Measurements from ENCODE around the gene ARL4C.
A peak's percentile ranks its signal among the peaks of the same experiment; 100 is the strongest.

Gene ARL4C

GRCh38 chr2:234497594-234498235 is 834 bp upstream of the ARL4C start:
- DNase-seq = no peak

GRCh38 chr2:234496055-234496834 is 636 bp downstream of the ARL4C start:
- no peak for DNase-seq

GRCh38 chr2:234495251-234496054 is 1.4 kb downstream of the ARL4C start:
- DNase-seq = no peak

- DNase-seq = peak; percentile 64
These were observed 2.3 kb downstream of the ARL4C start for GRCh38 chr2:234494361-234495250.

- no peak for DNase-seq
These were observed 3.1 kb downstream of the ARL4C start for GRCh38 chr2:234493796-234494195.

- DNase-seq = no peak
These were observed 4.0 kb downstream of the ARL4C start for GRCh38 chr2:234492717-234493485.

- DNase-seq = no peak
These were observed 5.0 kb downstream of the ARL4C start for GRCh38 chr2:234491897-234492296.

GRCh38 chr2:234491281-234491680 is 5.6 kb downstream of the ARL4C start:
- no peak for DNase-seq

- no peak for DNase-seq
These were observed 6.4 kb downstream of the ARL4C start for GRCh38 chr2:234490271-234491091.

- no peak for DNase-seq
These were observed 7.9 kb downstream of the ARL4C start for GRCh38 chr2:234488913-234489451.

GRCh38 chr2:234488486-234488885 is 8.4 kb downstream of the ARL4C start:
- no peak for DNase-seq

- DNase-seq = no peak
These were observed 9.5 kb downstream of the ARL4C start for GRCh38 chr2:234487356-234487755.

- DNase-seq = no peak
These were observed 13.2 kb downstream of the ARL4C start for GRCh38 chr2:234483568-234484251.

GRCh38 chr2:234481301-234481700 is 15.6 kb downstream of the ARL4C start:
- no peak for DNase-seq

GRCh38 chr2:234480337-234480736 is 16.5 kb downstream of the ARL4C start:
- no peak for DNase-seq

- no peak for DNase-seq
These were observed 17.4 kb downstream of the ARL4C start for GRCh38 chr2:234479465-234479864.

GRCh38 chr2:234478121-234478858 is 18.6 kb downstream of the ARL4C start:
- DNase-seq = no peak

- DNase-seq = no peak
These were observed 20.1 kb downstream of the ARL4C start for GRCh38 chr2:234476766-234477165.

GRCh38 chr2:234474654-234475053 is 22.2 kb downstream of the ARL4C start:
- DNase-seq = no peak
